Naive thymus-derived CD4-positive, alpha-beta T cell (primary cell): ENCODE data around the gene PTPRO. TPM values are rescaled to one million over a fixed set of nuclear protein-coding genes. Genes with fewer than 3 reads are reported as not detected.

Source experiments
- ATAC-seq: fragments of 150-1000 bp; cut with Tn5 transposase; 2 replicates; pipeline ENCODE4 v1.10.0; 2021; ENCODE audit warnings: mild to moderate bottlenecking, moderate library complexity
- CTCF ChIA-PET: fragments of 350-600 bp; sonication (Branson Sonifier 250); formaldehyde crosslinking; loops from one replicate; lab custom pipeline; 2021; ENCODE audit warnings: antibody characterized with exemption; lab: Charles Lee
- POLR2A ChIA-PET: fragments of 350-600 bp; sonication (Branson Sonifier 250); formaldehyde crosslinking; loops from one replicate; lab custom pipeline; 2021; ENCODE audit warnings: antibody characterized with exemption, inconsistent platforms; lab: Charles Lee
- DNase-seq, 9 donors: peaks; one replicate each; pipeline versions ENCODE4 v3.0.0 to v3.0.0-alpha.2; 2020 to 2022; ENCODE audit warnings: mixed read lengths in 1 of 9
- H3K27ac ChIP-seq: one replicate; pipeline ENCODE4 v1.7.0; 2013; ENCODE audit warnings: mild to moderate bottlenecking, low read depth, low read length, moderate library complexity
- H3K27me3 ChIP-seq, 2 donors: one replicate each; pipeline ENCODE4 v1.7.0; 2013; ENCODE audit warnings: low read length in 2 of 2, mild to moderate bottlenecking in 2 of 2, moderate library complexity in 2 of 2; ENCODE audit not compliant: control insufficient read depth in 2 of 2, insufficient read depth in 2 of 2
- H3K36me3 ChIP-seq, 3 experiments: 1 replicate in 2 of 3; 2 replicates in 1 of 3; pipeline ENCODE4 v1.7.0; 2013; ENCODE audit warnings: low read length in 3 of 3, mild to moderate bottlenecking in 3 of 3, moderate library complexity in 1 of 3; ENCODE audit not compliant: insufficient read depth in 3 of 3, control insufficient read depth in 2 of 3
- H3K4me1 ChIP-seq, 2 donors: one replicate each; pipeline ENCODE4 v1.7.0; 2013; ENCODE audit warnings: low read length in 2 of 2, mild to moderate bottlenecking in 2 of 2, moderate library complexity in 1 of 2; ENCODE audit not compliant: control insufficient read depth in 2 of 2, insufficient read depth in 2 of 2
- H3K4me3 ChIP-seq: 2 replicates; pipeline ENCODE4 v1.7.0; 2013; ENCODE audit warnings: mild to moderate bottlenecking, low read length
- H3K9me3 ChIP-seq, 3 experiments: 1 replicate in 2 of 3; 2 replicates in 1 of 3; pipeline ENCODE4 v1.7.0; 2013; ENCODE audit warnings: low read length in 3 of 3; ENCODE audit not compliant: control insufficient read depth in 2 of 3
- H3K27ac Mint-ChIP-seq, 9 donors: one replicate each; pipeline ENCODE4 v1.8.0; 2020 to 2022; ENCODE audit warnings: mixed read lengths in 9 of 9, mild to moderate bottlenecking in 8 of 9, moderate library complexity in 5 of 9, inconsistent platforms in 2 of 9
- H3K27me3 Mint-ChIP-seq, 5 donors: one replicate each; pipeline ENCODE4 v1.8.0; 2021 to 2022; ENCODE audit warnings: mixed read lengths in 5 of 5, mild to moderate bottlenecking in 1 of 5
- H3K36me3 Mint-ChIP-seq, 5 donors: one replicate each; pipeline ENCODE4 v1.8.0; 2020 to 2022; ENCODE audit warnings: mixed read lengths in 5 of 5, mild to moderate bottlenecking in 3 of 5, inconsistent platforms in 1 of 5
- H3K4me1 Mint-ChIP-seq, 7 donors: one replicate each; pipeline ENCODE4 v1.8.0; 2020 to 2022; ENCODE audit warnings: mixed read lengths in 7 of 7, mild to moderate bottlenecking in 3 of 7, inconsistent platforms in 1 of 7
- H3K4me3 Mint-ChIP-seq, 10 donors: one replicate each; pipeline ENCODE4 v1.8.0; 2020 to 2022; ENCODE audit warnings: mild to moderate bottlenecking in 10 of 10, mixed read lengths in 10 of 10, moderate library complexity in 6 of 10, inconsistent platforms in 2 of 10
- H3K9me3 Mint-ChIP-seq, 11 donors: one replicate each; pipeline ENCODE4 v1.8.0; 2020 to 2022; ENCODE audit warnings: mixed read lengths in 11 of 11, mild to moderate bottlenecking in 4 of 11, inconsistent platforms in 1 of 11, moderate library complexity in 1 of 11
- intact Hi-C, 2 donors: fragments of 100-400 bp; cut with micrococcal nuclease; formaldehyde crosslinking; loops; one replicate each; pipeline ENCODE4 v1.15.1; 2023
- polyA plus RNA-seq, 2 donors: library from polyadenylated mRNA; unstranded; fragments of 300-500 nt; fragmentation: Illumina TruSeq; gene quantifications; one replicate each; pipeline ENCODE4 v1.2.3, GENCODE V29; 2021
- total RNA-seq, 6 experiments: library from RNA in 5 of 6; stranded (reverse) in 5 of 6; gene quantifications; 1 replicate in 5 of 6; 2 replicates in 1 of 6; pipeline ENCODE4 v1.2.3 and lab custom pipeline; 2021 to 2026

PTPRO gene
- total and polyA plus RNA-seq, 7 experiments from 2014 or later: 1.8 to 14.2 (median 6.7) TPM

GRCh38 chr12:15289192-15289591 lies 33.1 kb upstream of the PTPRO start:
- ATAC-seq: no peak
- no peak overlapping the region for H3K27ac Mint-ChIP-seq
- CTCF ChIA-PET: interaction anchor here (0.6 to 0.7 kb wide), 2 partner anchors 31 to 126 kb away, joined by 3 to 4 read pairs; no protein-coding TSS in a partner anchor
- Histone ChIP-seq H3K4me1 (no peaks in the 10 kb centered on the region), H3K4me3 (no peak overlapping the region), H3K27me3 (no peaks in the 10 kb centered on the region), H3K36me3 (no peaks in the 10 kb centered on the region), H3K27ac (no peak overlapping the region), H3K9me3 (no peaks in the 10 kb centered on the region)
- POLR2A ChIA-PET: interaction anchor here (0.9 kb wide), 1 partner anchor 9 kb away, joined by 3 read pairs; no protein-coding TSS in a partner anchor
- H3K9me3 Mint-ChIP-seq: no peaks in the 10 kb centered on the region
- H3K4me3 Mint-ChIP-seq: no peak overlapping the region
- H3K27me3 Mint-ChIP-seq: peaks cover under 1 to 22% (median 12%) of the 10 kb centered on the region in 5 donors
- DNase-seq: no peak
- peaks cover 0 to 4% (median 0%) of the 10 kb centered on the region in 7 donors for H3K4me1 Mint-ChIP-seq
- no peaks in the 10 kb centered on the region for H3K36me3 Mint-ChIP-seq
- intact Hi-C loops: no loop called here

GRCh38 chr12:15293731-15294130 lies 28.6 kb upstream of the PTPRO start:
- Mint-ChIP-seq H3K27ac (no peak overlapping the region), H3K4me1 (peaks cover 0 to 4% (median 0%) of the 10 kb centered on the region in 7 donors), H3K4me3 (no peak overlapping the region), H3K27me3 (peaks cover 11 to 40% (median 20%) of the 10 kb centered on the region in 5 donors), H3K9me3 (peaks cover 0 to 3% (median 0%) of the 10 kb centered on the region in 11 donors), H3K36me3 (no peaks in the 10 kb centered on the region)
- H3K4me3 ChIP-seq: no peak overlapping the region
- intact Hi-C loops: no loop called here
- H3K27ac ChIP-seq: no peak overlapping the region
- no peaks in the 10 kb centered on the region for H3K36me3 ChIP-seq
- no peak for ATAC-seq
- POLR2A ChIA-PET: no interaction called here
- no peaks in the 10 kb centered on the region for H3K4me1 ChIP-seq
- CTCF ChIA-PET: no interaction called here
- no peaks in the 10 kb centered on the region for H3K27me3 ChIP-seq
- H3K9me3 ChIP-seq: no peaks in the 10 kb centered on the region
- no peak for DNase-seq

GRCh38 chr12:15299947-15300346 lies 22.4 kb upstream of the PTPRO start:
- Mint-ChIP-seq H3K36me3 (no peaks in the 10 kb centered on the region), H3K27me3 (peaks cover 8 to 39% (median 16%) of the 10 kb centered on the region in 5 donors), H3K9me3 (peaks cover 0 to 26% (median 11%) of the 10 kb centered on the region in 11 donors), H3K4me1 (no peaks in the 10 kb centered on the region), H3K4me3 (no peak overlapping the region), H3K27ac (no peak overlapping the region)
- ChIA-PET POLR2A (interaction anchor here (0.6 kb wide), 1 partner anchor 17 kb away, joined by 3 read pairs; no protein-coding TSS in a partner anchor), CTCF (no interaction called here)
- H3K36me3 ChIP-seq: no peaks in the 10 kb centered on the region
- ATAC-seq (no peak), DNase-seq (no peak)
- no peaks in the 10 kb centered on the region for H3K27me3 ChIP-seq
- H3K4me1 ChIP-seq: no peaks in the 10 kb centered on the region
- no peaks in the 10 kb centered on the region for H3K9me3 ChIP-seq
- no peak overlapping the region for H3K27ac ChIP-seq
- intact Hi-C loops: no loop called here
- H3K4me3 ChIP-seq: no peak overlapping the region

- CTCF ChIA-PET: no interaction called here
Measured at GRCh38 chr12:15304296-15304695, 18.0 kb upstream of the PTPRO start.

GRCh38 chr12:15306605-15307004 lies 15.7 kb upstream of the PTPRO start:
- ATAC-seq (no peak), DNase-seq (no peak)
- intact Hi-C loops: no loop called here
- Mint-ChIP-seq H3K9me3 (peaks cover 0 to 14% (median 7%) of the 10 kb centered on the region in 11 donors), H3K4me3 (no peak overlapping the region), H3K4me1 (peaks cover 0 to 1% (median 0%) of the 10 kb centered on the region in 7 donors), H3K36me3 (no peaks in the 10 kb centered on the region), H3K27ac (no peak overlapping the region), H3K27me3 (peaks cover 4 to 14% (median 7%) of the 10 kb centered on the region in 5 donors)
- ChIA-PET POLR2A (no interaction called here), CTCF (no interaction called here)
- Histone ChIP-seq H3K9me3 (no peaks in the 10 kb centered on the region), H3K27me3 (no peaks in the 10 kb centered on the region), H3K36me3 (no peaks in the 10 kb centered on the region), H3K27ac (no peak overlapping the region), H3K4me3 (no peak overlapping the region), H3K4me1 (no peaks in the 10 kb centered on the region)

More at GRCh38 chr12:15304296-15304695, 18.0 kb upstream of the PTPRO start:
- no peak overlapping the region for H3K4me3 ChIP-seq
- ATAC-seq: no peak
- no peak for DNase-seq
- H3K27ac ChIP-seq: no peak overlapping the region
- no peaks in the 10 kb centered on the region for H3K4me1 ChIP-seq
- no peak overlapping the region for H3K27ac Mint-ChIP-seq
- H3K9me3 Mint-ChIP-seq: peaks cover 0 to 26% (median 8%) of the 10 kb centered on the region in 11 donors
- H3K36me3 ChIP-seq: no peaks in the 10 kb centered on the region
- H3K9me3 ChIP-seq: no peaks in the 10 kb centered on the region
- no peaks in the 10 kb centered on the region for H3K27me3 ChIP-seq
- H3K27me3 Mint-ChIP-seq: peaks cover 0 to 12% (median 0%) of the 10 kb centered on the region in 5 donors
- no peaks in the 10 kb centered on the region for H3K4me1 Mint-ChIP-seq
- no peak overlapping the region for H3K4me3 Mint-ChIP-seq
- intact Hi-C loops: no loop called here
- POLR2A ChIA-PET: no interaction called here
- no peaks in the 10 kb centered on the region for H3K36me3 Mint-ChIP-seq

- no peak overlapping the region for H3K27ac ChIP-seq
- Mint-ChIP-seq H3K9me3 (peaks cover 0 to 14% (median 7%) of the 10 kb centered on the region in 11 donors), H3K4me1 (peaks cover 0 to 1% (median 0%) of the 10 kb centered on the region in 7 donors), H3K36me3 (no peaks in the 10 kb centered on the region), H3K27me3 (peaks cover 4 to 18% (median 7%) of the 10 kb centered on the region in 5 donors), H3K4me3 (no peak overlapping the region), H3K27ac (no peak overlapping the region)
- ATAC-seq (no peak), DNase-seq (no peak)
- no peaks in the 10 kb centered on the region for H3K36me3 ChIP-seq
- ChIA-PET POLR2A (no interaction called here), CTCF (no interaction called here)
- H3K4me3 ChIP-seq: no peak overlapping the region
- no peaks in the 10 kb centered on the region for H3K4me1 ChIP-seq
- intact Hi-C loops: no loop called here
- H3K27me3 ChIP-seq: no peaks in the 10 kb centered on the region
- no peaks in the 10 kb centered on the region for H3K9me3 ChIP-seq
Measured at GRCh38 chr12:15307079-15307478, 15.2 kb upstream of the PTPRO start.

GRCh38 chr12:15318841-15319240 lies 3.5 kb upstream of the PTPRO start:
- DNase-seq (no peak), ATAC-seq (no peak)
- no peak overlapping the region for H3K4me3 Mint-ChIP-seq
- no peak overlapping the region for H3K27ac ChIP-seq
- H3K9me3 Mint-ChIP-seq: no peaks in the 10 kb centered on the region
- H3K9me3 ChIP-seq: no peaks in the 10 kb centered on the region
- H3K4me1 Mint-ChIP-seq: peaks cover 0 to 17% (median 11%) of the 10 kb centered on the region in 7 donors
- H3K36me3 Mint-ChIP-seq: no peaks in the 10 kb centered on the region
- no peaks in the 10 kb centered on the region for H3K27me3 ChIP-seq
- no peaks in the 10 kb centered on the region for H3K4me1 ChIP-seq
- H3K36me3 ChIP-seq: no peaks in the 10 kb centered on the region
- ChIA-PET CTCF (no interaction called here), POLR2A (no interaction called here)
- H3K4me3 ChIP-seq: no peak overlapping the region
- intact Hi-C loops: no loop called here
- H3K27ac Mint-ChIP-seq: no peak overlapping the region
- H3K27me3 Mint-ChIP-seq: peaks cover 30 to 44% (median 31%) of the 10 kb centered on the region in 5 donors
